PC-9 (cell line): ENCODE data around the gene SHROOM2. TPM values are rescaled to one million over a fixed set of nuclear protein-coding genes. Genes with fewer than 3 reads are reported as not detected.

Experiments
- BruUV-seq: library from RNA; stranded (reverse); fragments of 400-500 nt; replicated peaks from 2 replicates; lab custom pipeline; 2021; lab: Mats Ljungman, UMichigan
- CTCF ChIA-PET: fragments of 300-600 bp; sonication (Branson Sonifier 250); formaldehyde crosslinking; loops from one replicate; lab custom pipeline; 2022; ENCODE audit warnings: antibody characterized with exemption; lab: Charles Lee
- POLR2A ChIA-PET: fragments of 300-600 bp; sonication (Branson Sonifier 250); formaldehyde crosslinking; loops from one replicate; lab custom pipeline; 2022; ENCODE audit warnings: antibody characterized with exemption; ENCODE audit not compliant: unreplicated experiment; lab: Charles Lee
- DNase-seq, 2 experiments: peaks; one replicate each; pipeline versions ENCODE4 v3.0.0 to v3.0.0-alpha.2; 2015 to 2022; ENCODE audit warnings: mixed read lengths in 1 of 2
- H2AFZ ChIP-seq: fragments of 200-600 bp; sonication (generic); 2 replicates; pipeline ENCODE4 v1.8.1; 2017; ENCODE audit warnings: antibody characterized with exemption
- H3F3A ChIP-seq: fragments of 200-600 bp; sonication (generic); 2 replicates; pipeline ENCODE4 v1.8.1; 2017; ENCODE audit warnings: antibody characterized with exemption, mild to moderate bottlenecking, low read depth; ENCODE audit not compliant: insufficient read depth
- H3K27ac ChIP-seq: fragments of 200-600 bp; sonication (generic); 2 replicates; pipeline ENCODE4 v1.6.1; 2016; ENCODE audit warnings: mixed run types
- H3K27me3 ChIP-seq: fragments of 200-600 bp; sonication (generic); 2 replicates; pipeline ENCODE4 v1.6.1; 2016; ENCODE audit warnings: low read depth, mixed run types; ENCODE audit not compliant: insufficient read depth
- H3K36me3 ChIP-seq: fragments of 200-600 bp; sonication (generic); 2 replicates; pipeline ENCODE4 v1.6.1; 2016; ENCODE audit warnings: low read depth, mixed run types
- H3K4me1 ChIP-seq: fragments of 200-600 bp; sonication (generic); replicated peaks from 2 replicates; pipeline ENCODE4 v1.6.1; 2016; ENCODE audit warnings: mixed run types; ENCODE audit not compliant: insufficient read depth
- H3K4me2 ChIP-seq: fragments of 200-600 bp; sonication (generic); 2 replicates; pipeline ENCODE4 v1.6.1; 2017; ENCODE audit warnings: mixed run types
- H3K4me3 ChIP-seq: fragments of 200-600 bp; sonication (generic); 2 replicates; pipeline ENCODE4 v1.6.1; 2016; ENCODE audit warnings: mixed run types
- H3K79me2 ChIP-seq: fragments of 200-600 bp; sonication (generic); 2 replicates; pipeline ENCODE4 v1.6.1; 2017; ENCODE audit warnings: low read depth, mixed run types
- H3K9me2 ChIP-seq: fragments of 200-600 bp; sonication (generic); 2 replicates; pipeline ENCODE4 v1.8.1; 2017; ENCODE audit warnings: mild to moderate bottlenecking; ENCODE audit not compliant: insufficient read depth
- H3K9me3 ChIP-seq: fragments of 200-600 bp; sonication (generic); 2 replicates; pipeline ENCODE4 v1.8.1; 2016; ENCODE audit warnings: low read depth; ENCODE audit not compliant: insufficient read depth
- H4K20me1 ChIP-seq: fragments of 200-600 bp; sonication (generic); 2 replicates; pipeline ENCODE4 v1.8.1; 2017; ENCODE audit not compliant: insufficient read depth
- CTCF ChIP-seq: fragments of 200-600 bp; sonication (generic); conservative IDR thresholded peaks from 2 replicates; pipeline ENCODE4 v1.6.1; 2017; ENCODE audit warnings: mixed run types, antibody characterized with exemption, mild to moderate bottlenecking, moderate library complexity
- EZH2 ChIP-seq: fragments of 200-600 bp; sonication (generic); IDR thresholded peaks from 2 replicates; pipeline ENCODE4 v1.8.0; 2017; ENCODE audit warnings: antibody characterized with exemption, low read depth
- intact Hi-C: fragments of 100-400 bp; cut with micrococcal nuclease; formaldehyde crosslinking; loops from one replicate; pipeline ENCODE4 v1.10.0; 2022; ENCODE audit not compliant: unreplicated experiment
- total RNA-seq: library from RNA; stranded (reverse); gene quantifications from 2 replicates; pipeline ENCODE4 v1.2.3, GENCODE V29; 2021

Gene SHROOM2
- total RNA-seq, 1 experiment from 2014 or later: 0.17 TPM

GRCh38 chrX:9871701-9872268, 85.6 kb downstream of the SHROOM2 start:
- Histone ChIP-seq H2AFZ (no peak overlapping the region), H4K20me1 (no peaks in the 10 kb centered on the region), H3K36me3 (no peaks in the 10 kb centered on the region), H3K27ac (no peak overlapping the region), H3K4me1 (peaks cover 21% of the 10 kb centered on the region), H3K9me2 (no peaks in the 10 kb centered on the region), H3K4me3 (no peak overlapping the region), H3K4me2 (no peak overlapping the region), H3K27me3 (no peaks in the 10 kb centered on the region), H3K79me2 (no peaks in the 10 kb centered on the region), H3K9me3 (no peaks in the 10 kb centered on the region), H3F3A (peaks cover 16% of the 10 kb centered on the region; the same call in 1 of the 2 replicates)
- no peak for TF ChIP-seq EZH2
- no peak for TF ChIP-seq CTCF
- intact Hi-C loops: no loop called here
- CTCF ChIA-PET: interaction anchor here (0.6 kb wide), 1 partner anchor 55 kb away, joined by 3 read pairs; no protein-coding TSS in a partner anchor
- POLR2A ChIA-PET: interaction anchor here (0.6 kb wide), 1 partner anchor 51 kb away, joined by 6 read pairs; no protein-coding TSS in a partner anchor
- no peak for DNase-seq
- no TSS peak for BruUV-seq

- Histone ChIP-seq H3K27ac (no peak overlapping the region), H3K9me3 (no peaks in the 10 kb centered on the region), H3K4me1 (peaks cover 9% of the 10 kb centered on the region), H3K9me2 (no peaks in the 10 kb centered on the region), H3F3A (0 out of 2 replicates have a peak, but pooled peaks cover 4% of the 10 kb centered on the region), H3K4me2 (no peak overlapping the region), H4K20me1 (no peaks in the 10 kb centered on the region), H3K79me2 (no peaks in the 10 kb centered on the region), H3K27me3 (no peaks in the 10 kb centered on the region), H3K4me3 (no peak overlapping the region), H2AFZ (no peak overlapping the region), H3K36me3 (no peaks in the 10 kb centered on the region)
- CTCF ChIA-PET: no interaction called here
- POLR2A ChIA-PET: no interaction called here
- no peak for DNase-seq
- intact Hi-C loops: no loop called here
- no TSS peak for BruUV-seq
- TF ChIP-seq CTCF (no peak), EZH2 (no peak)
Measured at GRCh38 chrX:9873360-9873759, 87.1 kb downstream of the SHROOM2 start.

- intact Hi-C loops: loop anchor here (1.0 kb wide), 1 partner anchor 245 kb away; no protein-coding TSS in a partner anchor
- peak overlapping the region; percentile 39; the same call in 1 of the 2 replicates for H3K27ac ChIP-seq
- peak in 1 of 2 experiments; percentile 24 for DNase-seq
- TF ChIP-seq EZH2 (no peak), CTCF (peak; percentile 64)
- H3K4me1 ChIP-seq: peaks cover 9% of the 10 kb centered on the region
- no peaks in the 10 kb centered on the region for H3K27me3 ChIP-seq
- H3K36me3 ChIP-seq: no peaks in the 10 kb centered on the region
- BruUV-seq: no TSS peak
- H3K9me3 ChIP-seq: no peaks in the 10 kb centered on the region
- POLR2A ChIA-PET: no interaction called here
- H3K9me2 ChIP-seq: no peaks in the 10 kb centered on the region
- CTCF ChIA-PET: no interaction called here
- H3K4me2 ChIP-seq: peak overlapping the region; percentile 21
- no peaks in the 10 kb centered on the region for H4K20me1 ChIP-seq
- no peak overlapping the region for H3K4me3 ChIP-seq
- H3F3A ChIP-seq: 0 out of 2 replicates have a peak, but pooled peaks cover 4% of the 10 kb centered on the region
- no peaks in the 10 kb centered on the region for H3K79me2 ChIP-seq
- no peak overlapping the region for H2AFZ ChIP-seq
Measured at GRCh38 chrX:9873952-9874351, 87.7 kb downstream of the SHROOM2 start.
